GM11168 (cell line): ENCODE results near the gene WFDC6.

ENCODE experiments used
- in situ Hi-C: fragments of 300-500 bp; cut with MboI; formaldehyde crosslinking; loops from one replicate; pipeline ENCODE4 v1.12.0; 2022; ENCODE audit warnings: low sequenced_read_pairs; ENCODE audit not compliant: unreplicated experiment

Gene WFDC6

DNA sequence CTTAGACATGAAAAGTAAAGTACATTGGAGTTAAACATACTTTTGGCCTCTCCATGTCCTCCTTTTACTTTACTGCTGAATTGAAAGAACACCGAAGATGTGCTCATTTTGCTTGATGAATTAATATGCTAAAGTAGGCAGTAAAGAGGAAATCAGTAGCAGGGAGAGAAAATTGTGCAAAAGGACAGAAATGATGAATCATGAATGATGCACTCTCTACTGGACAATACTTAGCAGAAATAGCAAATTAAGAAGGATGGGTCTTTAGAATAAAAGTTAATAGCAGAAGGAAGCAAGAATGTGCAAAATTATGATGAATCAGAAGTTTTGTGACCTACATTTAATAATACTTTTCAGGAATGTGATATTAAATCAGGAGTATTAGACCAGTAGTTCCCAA, 15.5 kb downstream of the WFDC6 start:
- in situ Hi-C loops: no loop called here

DNA sequence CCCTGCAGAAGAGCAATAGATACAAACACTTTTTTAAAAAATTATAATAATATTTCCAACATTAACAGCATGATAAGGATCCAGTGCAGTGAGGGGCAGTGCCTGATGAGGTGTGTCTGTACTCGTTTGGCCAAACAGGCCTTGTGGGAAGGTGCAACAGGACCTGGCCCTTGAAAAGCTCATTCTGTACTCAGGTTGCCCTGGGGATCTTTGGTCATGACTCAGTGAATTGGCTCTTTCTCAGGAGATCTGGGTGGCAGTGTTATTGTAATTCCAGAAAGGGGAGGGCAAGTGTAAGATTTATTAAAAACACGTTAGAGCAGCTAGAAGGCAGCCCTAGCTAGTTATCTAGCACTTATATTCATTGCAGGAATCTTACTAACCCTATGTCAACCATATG, 21.0 kb downstream of the WFDC6 start:
- in situ Hi-C loops: no loop called here

DNA sequence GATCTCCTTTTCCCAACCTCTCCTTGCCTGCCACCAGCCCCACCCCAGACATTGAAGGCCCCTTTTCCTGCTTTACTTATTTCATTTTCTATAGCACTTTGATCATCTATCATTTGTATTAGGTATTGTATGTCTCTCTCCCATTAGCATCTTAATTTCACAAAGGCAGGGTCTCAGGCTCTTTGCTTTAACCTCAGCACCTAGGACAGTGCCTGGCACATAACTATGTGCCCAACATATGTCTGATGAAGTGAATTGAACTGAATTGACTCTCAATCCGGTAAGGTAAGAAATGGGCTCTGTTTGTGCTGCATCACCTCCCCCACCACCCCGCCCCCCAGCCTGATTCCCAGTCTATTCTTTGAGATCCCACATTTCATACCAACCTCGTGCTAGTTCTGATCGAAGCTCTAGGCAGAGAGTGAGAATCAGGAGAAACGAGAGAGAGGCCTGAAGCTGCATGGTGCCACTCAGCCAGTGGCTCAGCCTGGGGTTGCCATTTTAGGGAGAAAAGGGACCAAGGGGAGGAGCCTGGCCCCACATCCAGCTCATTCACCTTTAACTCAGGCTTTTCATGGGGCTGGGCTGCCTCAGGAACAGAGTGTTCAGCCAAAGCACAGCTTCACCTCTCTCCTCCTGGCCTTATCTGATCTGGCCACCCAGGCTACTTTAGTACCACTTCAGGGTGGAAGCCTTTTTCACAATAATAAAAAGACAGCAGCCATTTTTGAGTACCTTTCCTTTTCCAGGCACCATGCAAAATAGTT, 24.0 kb downstream of the WFDC6 start, which contains the start of gene SPINT3:
TSS of gene SPINT3 (minus strand) at position 476 of the 767 bp plus-strand sequence. CDS start at position 462, 14 bp downstream.
- in situ Hi-C loops: no loop called here

DNA sequence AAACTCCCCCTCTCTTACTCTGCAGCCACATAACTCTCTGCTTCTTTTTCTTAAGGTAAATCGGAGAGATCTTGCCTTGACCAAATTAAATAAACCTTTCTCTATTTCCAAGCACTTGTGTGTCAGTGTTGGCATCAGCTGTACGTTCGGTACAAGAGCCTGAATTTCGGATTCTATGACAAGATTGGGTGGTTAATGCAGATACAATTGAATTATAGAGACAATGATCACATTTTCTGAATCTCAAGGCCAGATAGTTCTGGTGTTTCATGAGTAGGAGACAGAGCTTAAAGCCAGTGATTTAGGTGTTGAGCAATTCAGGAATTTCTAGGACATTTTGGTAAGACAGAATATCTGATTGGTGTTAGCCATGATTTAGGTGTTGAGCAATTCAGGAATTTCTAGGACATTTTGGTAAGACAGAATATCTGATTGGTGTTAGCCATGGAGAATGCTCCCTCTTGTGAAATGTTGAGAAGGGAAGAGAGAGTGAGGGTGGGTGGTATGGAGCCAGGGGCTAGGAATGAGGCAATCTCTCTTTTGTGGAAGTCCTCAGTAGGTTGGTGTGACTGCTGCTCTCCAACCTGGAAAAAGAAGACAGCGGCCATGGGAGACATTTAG, 28.9 kb downstream of the WFDC6 start:
- in situ Hi-C loops: no loop called here

DNA sequence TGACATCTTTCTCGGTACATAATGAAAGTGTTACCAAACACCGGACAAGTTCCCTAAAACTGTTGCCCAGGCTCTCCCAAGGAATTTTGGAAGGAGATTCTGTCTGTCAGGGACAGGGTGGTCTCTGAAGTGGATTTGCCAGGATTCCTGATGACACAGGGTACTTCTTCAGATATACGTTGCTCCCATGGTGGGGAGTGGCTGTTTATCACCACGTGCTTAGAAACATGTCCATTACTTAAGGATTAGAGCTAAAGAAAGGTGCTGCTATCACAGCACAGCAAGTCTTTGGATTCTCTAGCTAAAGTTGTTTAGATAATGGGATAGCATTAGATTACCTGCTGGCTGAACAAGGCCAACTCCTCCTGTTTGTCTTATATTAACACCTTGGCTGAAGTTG, 30.2 kb downstream of the WFDC6 start:
- in situ Hi-C loops: no loop called here

DNA sequence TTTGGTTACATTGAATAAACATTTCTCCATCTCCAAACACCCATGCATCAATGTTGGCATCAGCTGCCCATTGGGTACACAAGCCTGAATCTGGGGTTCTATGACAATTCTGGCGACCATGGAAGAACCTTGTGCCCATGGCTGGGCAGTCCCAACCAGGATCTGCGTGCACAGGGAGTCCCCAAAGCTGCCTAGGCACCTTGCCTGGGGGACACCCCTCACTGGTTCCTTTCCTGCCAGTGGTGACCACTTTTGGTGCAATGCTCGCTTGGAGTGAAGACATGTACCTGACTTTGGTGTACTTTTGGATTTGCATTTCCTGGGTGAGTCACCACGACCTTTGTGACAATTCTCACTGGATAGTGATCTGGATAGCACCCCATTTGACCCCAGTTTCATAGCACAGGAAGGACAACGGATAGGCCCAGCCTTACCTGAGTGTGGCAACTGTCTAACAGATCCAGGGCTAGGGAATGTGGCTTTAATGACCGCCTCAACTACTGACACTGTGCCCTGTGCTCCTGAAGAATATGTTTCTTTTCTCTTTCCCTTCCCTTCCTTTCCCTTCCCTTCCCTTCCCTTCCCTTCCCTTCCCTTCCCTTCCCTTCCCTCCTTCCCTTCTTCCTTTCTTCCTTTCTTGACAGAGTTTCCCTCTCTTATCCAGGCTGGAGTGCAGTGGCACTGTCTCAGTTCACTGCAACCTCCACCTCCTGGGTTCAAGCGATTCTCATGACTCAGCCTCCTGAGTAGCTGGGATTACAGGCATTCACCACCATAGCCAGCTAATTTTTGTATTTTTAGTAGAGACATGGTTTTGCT, 31.0 kb downstream of the WFDC6 start:
- in situ Hi-C loops: no loop called here

DNA sequence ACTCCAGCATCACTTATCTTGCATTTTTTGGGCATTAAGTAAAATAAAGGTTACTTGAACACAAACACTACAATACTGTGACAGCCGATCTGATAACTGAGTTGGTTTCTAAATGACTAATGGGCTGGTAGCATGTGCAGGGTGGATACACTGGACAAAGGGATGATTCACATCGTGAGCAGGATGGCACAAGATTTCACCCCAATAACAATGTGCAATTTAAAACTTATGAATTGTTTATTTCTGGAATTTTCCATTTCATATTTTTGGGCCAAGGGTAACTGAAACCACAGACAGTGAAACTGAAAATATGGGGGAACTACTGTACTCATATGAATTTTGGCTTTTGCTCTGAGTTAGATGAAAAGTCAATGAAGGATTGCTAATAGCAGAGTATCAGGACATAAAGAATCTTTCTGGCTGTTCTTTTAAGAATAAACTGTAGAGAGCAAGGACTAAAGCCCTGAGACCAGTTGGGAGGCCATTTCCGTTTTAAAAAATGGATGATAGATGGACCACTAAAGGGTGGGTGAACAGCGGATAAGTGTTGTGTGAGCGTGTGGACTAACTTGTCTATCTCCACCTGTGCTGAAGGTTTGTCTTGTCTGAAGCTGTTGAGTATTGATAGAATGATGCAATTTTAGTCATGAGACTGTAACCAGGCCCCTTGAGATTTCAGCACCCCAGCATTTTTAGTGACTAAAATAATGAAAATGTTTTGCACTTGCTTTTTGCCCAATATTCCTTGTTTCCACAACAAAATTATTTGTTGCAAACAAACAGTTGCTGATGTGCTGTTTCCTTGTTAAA, 32.1 kb downstream of the WFDC6 start:
- in situ Hi-C loops: no loop called here

DNA sequence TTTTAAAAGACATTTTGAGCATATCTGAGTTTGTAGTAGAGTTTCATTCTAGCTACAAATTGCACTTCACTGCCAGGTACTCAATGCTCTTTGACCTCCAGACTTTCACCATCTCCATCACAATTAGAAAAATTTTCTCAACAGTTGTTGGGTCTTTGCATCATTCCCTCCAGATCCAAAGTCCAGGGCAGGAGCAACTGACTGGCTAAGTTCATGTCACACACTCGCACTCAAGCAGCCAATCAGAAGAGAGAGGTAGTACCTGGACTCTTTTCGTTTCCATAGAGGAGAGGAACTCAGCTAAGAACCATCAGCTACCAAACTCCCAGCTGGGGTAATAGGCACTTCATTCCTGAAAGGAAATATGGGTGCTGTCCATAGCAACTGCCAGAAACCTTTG, 32.9 kb downstream of the WFDC6 start:
- in situ Hi-C loops: no loop called here

DNA sequence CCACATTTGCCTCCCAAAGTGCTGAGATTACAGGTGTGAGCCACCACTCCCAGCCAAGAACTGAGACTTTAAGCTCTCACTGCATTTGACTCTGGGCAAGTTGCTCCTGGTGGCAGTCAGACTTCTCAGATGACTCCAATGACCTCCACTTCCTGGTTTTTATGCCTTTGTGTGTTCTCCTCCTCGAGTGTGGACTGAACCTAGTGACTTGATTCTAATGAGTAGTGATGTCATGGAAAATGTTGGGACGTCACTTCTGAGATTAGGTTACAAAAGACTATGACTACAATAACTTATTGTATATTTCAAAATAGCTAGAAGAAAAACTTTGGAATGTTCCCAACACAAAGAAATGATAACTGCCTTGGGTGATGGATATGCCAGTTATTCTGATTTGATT, 35.9 kb downstream of the WFDC6 start:
- in situ Hi-C loops: no loop called here

DNA sequence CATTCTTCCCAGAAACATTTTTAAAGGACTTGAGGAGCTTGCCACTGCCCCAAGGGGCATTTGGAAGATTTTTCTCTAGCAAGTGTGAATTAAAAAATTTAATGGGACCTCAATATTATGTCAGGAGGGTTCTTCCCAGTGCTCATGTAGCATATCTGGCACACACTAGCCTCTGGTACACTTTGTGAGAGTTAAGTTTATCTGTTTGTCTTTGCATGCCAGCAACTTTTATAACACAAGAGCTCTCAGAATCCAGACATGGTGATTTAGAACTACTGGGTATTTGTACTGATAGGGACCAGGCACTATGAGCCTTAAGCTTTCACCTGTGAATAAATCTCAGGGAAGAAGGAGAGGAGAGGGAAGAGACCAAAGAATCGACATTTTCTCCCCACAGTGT, 36.7 kb downstream of the WFDC6 start:
- in situ Hi-C loops: no loop called here

DNA sequence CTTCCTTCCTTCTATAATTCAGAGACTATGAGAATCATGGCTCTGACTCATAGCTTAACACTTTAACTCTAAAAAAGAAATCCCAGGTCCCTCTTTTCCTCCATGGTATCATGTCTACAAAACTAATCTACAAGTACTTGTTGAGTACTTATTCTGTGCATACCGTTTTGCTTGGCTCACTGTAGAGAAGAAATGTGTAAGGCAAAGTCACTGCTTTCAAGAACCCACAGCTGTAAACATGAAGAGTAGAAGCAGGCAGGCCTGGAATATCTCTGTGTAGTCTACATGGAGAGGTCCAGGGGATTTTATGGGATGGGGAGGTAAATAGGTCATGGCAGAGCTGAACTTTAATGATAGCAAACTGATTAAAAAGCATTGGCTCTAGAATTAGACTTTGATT, 37.7 kb downstream of the WFDC6 start:
- in situ Hi-C loops: no loop called here

DNA sequence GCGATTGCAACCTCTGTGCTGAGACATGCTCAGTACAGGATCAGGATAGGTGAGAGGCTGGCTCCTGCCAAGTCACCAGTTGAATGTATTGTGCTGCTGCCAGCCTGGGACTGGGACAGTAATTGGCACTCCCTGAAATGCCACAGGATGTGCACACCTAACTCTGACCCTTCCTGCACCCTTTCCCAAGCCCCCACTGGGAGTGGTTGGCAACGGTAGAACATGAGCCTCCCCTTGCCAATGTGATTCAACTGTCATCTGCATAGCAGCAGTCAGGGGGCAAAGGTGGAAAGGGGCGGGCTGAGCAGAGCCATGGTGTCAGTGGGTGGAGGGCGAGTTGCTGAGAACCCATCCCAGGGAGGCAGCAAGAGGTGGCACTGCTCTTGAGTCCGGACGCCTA, 39.3 kb downstream of the WFDC6 start:
- in situ Hi-C loops: no loop called here

DNA sequence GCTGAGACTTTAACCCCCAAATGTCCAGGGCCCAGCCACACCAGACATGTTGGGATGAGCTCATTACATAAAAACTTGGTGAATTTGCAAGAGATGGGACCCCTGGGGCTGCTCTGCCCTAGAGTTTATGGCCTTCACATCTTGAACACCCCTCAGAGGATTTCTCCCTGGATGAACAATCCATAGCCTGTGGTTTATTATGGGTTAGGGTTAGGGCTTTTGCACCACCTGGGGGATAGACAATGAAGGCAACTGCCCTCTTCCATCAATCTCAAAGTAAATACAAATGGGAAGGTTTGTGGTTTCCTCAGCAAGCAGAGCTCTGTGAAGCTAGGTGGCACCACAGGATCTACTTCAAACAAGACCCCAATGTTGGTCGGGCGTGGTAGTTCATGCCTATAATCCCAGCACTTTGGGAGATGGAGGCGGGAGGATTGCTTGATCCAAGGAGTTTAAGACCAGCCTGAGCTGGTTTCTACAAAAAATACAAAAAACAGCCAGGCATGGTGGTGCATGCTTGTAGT, 41.2 kb downstream of the WFDC6 start:
- in situ Hi-C loops: no loop called here

DNA sequence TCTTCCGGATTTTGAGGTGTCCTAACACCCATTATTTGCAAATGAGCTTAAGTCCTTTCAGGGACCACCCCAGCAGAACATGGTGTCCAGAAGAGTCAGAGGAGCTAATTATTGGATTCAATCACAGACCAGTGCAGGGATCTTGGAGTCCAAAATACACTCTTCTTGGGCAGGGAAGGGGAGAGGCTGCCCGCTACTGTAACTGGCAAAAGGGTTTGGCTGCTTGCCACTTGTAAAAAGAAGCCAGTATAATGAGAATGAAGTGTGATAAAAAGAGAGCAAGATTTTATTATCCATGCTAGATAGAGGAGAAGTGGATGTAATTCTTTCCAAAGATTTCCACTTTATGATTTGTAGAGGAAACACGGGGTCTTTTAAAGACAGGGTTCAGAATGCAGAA, 43.1 kb downstream of the WFDC6 start:
- in situ Hi-C loops: no loop called here

DNA sequence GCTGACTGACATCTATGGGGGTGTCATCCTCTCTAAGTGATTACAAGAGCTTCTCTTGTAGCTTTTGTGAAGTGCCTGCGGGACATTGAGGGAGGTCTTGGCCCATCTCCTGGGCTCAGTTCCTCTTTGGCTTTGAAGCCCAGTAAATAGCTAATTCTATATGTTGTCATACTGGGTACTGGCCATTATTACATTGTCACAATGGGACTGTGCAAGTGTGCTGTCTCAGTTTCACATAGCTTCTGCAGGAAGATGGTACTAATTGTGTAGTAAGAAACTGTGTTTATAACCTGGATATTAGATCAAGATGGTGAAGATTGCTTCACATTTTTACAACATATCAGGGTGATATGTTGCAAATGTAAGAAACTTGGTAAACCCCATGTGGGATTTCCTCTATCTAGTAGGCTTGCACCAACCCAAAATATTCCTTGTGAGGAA, 43.8 kb downstream of the WFDC6 start:
- in situ Hi-C loops: no loop called here

DNA sequence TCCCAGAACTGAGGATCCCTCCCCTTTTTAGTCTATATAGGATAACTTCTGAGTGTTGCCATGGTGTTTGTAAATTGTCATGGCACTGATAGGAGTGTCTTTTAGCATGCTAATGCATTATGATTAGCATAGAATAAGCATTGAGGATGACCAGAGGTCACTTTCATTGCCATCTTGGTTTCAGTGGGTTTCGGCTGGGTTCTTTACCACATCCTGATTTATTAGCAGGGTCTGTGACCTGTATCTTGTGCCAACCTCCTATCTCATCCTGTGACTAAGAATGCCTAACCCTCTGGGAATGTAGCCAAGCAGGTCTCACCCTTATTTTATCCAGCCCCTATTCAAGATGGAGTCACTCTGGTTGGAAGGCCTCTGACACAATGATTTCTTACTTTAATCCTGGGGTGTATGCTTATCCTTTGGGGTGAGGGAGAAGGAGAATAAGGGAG, 50.2 kb downstream of the WFDC6 start:
- in situ Hi-C loops: no loop called here

DNA sequence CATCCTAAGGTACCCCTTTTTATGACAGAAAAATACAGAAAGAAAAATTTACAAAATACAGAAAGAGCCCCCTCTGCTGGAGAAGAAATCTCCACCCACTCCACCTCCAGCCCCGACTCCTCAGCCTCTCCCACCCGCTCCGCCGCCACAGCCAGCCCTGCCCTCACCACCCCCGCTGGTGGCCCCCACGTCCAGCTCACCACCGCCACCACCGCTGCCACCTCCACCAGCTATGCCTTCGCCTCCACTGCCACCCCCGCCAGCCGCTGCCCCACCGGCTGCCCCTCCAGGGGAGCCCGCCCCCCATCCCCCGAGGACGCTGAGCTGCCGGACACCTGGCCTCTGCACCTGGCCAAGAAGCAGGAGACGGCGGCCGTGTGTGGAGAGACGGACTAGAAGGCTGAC, 52.0 kb downstream of the WFDC6 start:
- in situ Hi-C loops: no loop called here

DNA sequence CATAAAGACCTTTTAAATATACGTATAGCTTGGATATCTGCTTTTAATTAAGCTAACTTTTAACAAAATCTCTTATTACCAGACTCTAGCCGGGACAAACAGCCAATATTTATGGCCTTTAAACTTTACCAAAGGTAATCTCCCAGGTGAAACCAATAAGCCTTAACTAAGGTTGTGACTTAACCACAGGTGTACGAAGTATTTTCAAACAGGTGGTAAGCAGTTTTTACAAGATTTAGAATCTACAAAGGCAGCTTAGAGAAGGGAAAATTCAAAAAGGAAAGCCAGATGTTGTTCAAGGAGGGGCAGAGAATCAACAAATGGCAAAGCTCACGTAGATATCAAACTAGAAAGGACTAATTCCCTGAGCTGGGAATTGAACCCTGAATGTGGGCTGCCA, 53.9 kb downstream of the WFDC6 start:
- in situ Hi-C loops: no loop called here

DNA sequence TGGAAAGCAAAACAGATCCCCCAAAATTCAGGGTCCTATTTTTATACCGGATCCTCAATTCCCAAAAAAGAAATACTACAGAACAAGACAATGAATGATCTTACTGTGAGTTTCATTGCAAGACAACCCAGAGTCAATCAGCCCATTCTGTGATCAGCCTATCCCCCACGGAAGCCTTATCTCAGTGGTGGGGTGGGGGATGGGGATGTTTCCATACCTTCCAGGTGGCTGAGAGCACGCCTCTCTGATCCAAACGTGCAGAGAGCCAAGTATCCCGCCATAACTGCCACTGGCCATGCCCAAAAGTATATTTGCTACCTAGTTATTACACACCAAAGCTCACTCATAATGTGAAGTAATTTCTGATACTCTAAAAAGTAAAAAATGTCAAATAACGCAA, 54.6 kb downstream of the WFDC6 start:
- in situ Hi-C loops: no loop called here
